Endometrium (tissue), 2 donors: ENCODE measurements around the gene CARNS1.

Source experiments
- FAIRE-seq: peaks from 2 replicates; lab custom pipeline; 2012; peaks lifted over from hg19 to GRCh38; lab: Jason Lieb, UNC
- donor health status: control.
- donor health status: control.

The CARNS1 gene

GRCh38 chr11:67441098-67441563 is 25.7 kb downstream of the CARNS1 start:
- FAIRE-seq, result no peak

- no peak for FAIRE-seq
Measured at GRCh38 chr11:67441731-67442351, 26.4 kb downstream of the CARNS1 start.

- FAIRE-seq, result no peak
Measured at GRCh38 chr11:67442504-67443404, 27.3 kb downstream of the CARNS1 start.

DNA sequence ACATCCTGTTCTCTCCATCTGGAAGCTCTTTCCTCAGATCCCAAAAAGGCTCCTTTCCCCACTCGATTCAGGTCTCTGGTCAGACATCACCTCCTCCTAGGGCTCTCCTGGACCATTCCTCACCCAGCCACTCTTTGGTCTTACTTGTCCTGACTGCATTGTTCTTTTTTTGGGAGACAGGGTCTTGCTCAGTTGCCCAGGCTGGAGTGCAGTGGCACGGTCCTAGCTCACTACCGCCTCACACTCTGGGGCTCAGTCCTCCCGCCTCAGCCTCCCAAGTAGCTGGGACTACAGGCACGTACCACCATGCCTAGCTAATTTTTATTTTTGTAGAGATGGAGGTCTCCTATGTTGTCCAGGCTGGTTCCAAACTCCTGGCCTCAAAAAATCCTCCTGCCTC is 30.0 kb downstream of the CARNS1 start:
- no peak for FAIRE-seq

DNA sequence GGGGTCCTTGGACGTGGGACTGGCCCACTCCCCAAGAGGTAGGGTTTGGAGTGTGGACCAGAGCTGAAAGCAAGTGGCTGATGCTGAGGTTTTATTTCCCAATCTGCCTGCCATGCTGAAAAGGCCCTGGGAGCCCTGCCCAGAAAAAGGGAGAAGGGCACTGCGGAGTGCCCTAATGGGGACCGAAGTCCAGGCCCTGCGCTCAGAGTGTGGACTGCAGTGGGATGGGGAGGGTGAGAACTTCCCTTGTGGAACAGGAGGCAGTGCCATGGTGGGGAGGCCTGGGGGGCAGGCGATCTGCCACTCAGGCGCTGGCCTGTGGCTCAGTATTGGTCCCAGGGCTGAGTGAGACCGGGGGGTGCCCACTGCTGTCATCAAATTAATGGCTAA is 32.7 kb downstream of the CARNS1 start:
- FAIRE-seq, result no peak

DNA sequence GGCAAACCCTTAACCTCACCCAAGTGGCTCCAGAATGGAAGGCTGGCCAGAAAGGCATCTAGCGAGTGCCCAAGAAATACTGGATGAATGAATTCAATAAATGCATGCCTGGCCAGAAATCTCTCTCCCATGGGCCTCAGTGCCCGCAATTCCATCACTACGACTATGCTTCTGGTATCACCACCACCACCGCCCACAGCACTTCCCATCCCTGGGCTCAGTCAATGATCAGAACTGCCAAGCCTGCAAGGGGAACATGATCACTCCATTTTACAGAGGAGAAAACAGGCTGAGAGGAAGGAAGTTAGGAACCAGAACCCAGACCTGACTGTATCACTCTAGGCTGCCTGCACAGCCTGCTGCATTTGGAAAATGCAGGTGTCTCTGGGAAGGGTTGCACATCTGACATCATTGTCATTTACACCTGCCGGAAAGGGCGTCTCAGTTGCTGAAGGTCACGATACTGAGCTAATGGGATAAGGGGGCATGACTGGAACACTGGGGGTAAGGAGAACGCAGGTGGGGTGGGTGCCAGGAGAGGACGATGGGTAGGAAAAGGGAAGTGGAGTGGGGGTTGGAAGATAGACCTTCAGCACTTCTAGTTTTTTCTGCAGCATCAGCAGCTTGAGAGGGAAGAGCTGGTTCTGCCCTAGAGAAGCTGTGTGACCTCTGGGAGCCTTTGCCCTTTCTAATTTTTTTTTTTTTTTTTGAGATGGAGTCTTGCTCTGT is 33.8 kb downstream of the CARNS1 start:
- FAIRE-seq, result no peak

DNA sequence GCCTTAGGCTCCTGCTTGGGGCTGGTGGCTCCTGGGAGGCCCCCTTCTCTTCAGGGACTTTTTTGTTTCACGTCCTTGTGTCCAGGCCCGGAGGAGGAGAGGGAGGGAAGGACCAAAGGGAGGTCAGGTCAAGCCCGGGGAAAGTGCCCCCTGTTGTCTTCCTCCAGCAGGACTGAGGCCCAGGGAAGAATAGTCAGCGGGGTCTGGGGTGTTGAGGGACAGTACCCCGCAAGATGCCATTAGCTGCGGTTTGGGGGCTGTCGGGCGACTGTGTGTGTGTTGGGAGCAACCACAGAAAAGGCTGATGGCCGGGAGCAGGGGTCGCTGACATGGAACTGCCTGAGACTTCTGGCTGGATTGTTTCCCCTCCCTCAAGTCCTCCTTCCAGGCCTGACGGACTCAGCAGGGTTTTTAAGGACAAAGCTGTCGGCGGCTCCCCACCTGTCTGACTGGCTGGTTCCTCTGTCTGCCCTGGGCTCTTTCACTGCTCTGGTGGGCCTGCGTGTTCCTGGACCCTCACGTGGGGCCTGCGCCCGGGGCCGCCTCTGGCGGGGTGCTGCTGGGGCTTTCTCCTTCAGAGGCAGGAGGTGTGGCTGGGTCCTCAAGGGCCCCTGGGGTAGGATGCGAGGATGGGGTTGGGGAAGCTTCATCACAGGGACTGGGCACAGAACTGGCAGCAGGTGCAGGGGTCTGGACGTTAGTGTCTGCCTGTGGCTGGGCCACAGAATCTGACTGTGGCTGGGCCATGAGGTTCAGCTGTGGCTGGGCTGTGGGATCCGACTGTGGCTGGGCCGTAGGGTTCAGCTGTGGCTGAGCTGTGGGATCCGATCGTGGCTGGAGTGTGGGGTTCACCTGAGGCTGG is 35.5 kb downstream of the CARNS1 start:
- no peak for FAIRE-seq

GRCh38 chr11:67451658-67451976 is 36.1 kb downstream of the CARNS1 start:
- no peak for FAIRE-seq

- no peak for FAIRE-seq
Measured at GRCh38 chr11:67452141-67452952, 36.9 kb downstream of the CARNS1 start, which contains the start of gene GPR152. TSS of gene GPR152 (minus strand) at chr11:67452729. CDS start at chr11:67452724, 5 bp downstream.

- no peak for FAIRE-seq
Measured at GRCh38 chr11:67453816-67454732, 38.6 kb downstream of the CARNS1 start.

DNA sequence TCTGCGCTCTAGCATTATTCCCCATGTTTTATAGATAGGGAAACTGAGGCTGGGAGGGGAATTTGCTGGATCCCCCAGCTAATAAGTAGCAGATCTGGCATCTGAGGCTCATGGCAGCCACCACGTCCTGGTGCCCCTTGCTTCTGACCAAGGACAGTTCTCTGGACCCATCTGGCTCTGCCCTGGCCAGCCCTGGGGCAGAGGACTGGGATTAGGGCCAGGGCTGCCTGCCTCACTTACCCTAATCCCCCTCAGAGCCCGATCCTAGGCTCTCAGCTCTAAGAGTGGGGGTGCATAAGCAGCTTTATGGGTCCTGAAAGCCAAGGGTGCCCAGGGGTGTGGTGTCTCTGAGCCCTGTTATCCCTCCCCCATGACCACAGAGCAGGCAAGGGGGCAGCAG is 39.6 kb downstream of the CARNS1 start, which contains the start of gene CABP4:
TSS of gene CABP4 (plus strand) at position 301 of the 400 bp plus-strand sequence. CDS start at position 371, 70 bp downstream.
- FAIRE-seq, result no peak

DNA sequence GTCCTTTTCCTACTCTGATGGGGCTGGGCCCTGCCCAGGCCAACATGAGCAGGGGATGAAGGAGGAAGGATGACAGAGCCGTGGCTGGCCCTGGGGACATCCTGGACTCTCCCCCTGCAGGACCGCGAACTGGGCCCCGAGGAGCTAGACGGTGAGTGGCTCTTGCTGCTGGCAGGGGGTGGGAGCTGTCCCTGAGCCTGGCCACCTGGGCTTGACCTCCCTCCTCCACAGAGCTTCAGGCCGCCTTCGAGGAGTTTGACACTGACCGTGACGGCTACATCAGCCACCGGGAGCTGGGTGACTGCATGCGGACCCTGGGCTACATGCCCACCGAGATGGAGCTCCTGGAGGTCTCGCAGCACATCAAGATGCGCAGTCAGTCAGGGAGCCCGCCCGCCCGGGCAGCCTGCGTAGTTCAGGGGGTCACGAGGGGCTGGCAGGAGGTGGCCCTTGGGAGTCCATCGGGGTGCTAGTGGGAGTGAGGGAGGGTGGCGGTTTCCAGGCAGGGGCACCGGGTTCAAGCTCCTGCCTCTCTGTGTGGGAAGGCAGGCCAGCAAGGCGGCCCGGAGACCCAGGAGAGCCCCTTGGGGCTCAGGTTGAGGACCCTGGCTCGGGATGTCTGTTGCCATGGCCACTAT is 40.7 kb downstream of the CARNS1 start:
- no peak for FAIRE-seq

DNA sequence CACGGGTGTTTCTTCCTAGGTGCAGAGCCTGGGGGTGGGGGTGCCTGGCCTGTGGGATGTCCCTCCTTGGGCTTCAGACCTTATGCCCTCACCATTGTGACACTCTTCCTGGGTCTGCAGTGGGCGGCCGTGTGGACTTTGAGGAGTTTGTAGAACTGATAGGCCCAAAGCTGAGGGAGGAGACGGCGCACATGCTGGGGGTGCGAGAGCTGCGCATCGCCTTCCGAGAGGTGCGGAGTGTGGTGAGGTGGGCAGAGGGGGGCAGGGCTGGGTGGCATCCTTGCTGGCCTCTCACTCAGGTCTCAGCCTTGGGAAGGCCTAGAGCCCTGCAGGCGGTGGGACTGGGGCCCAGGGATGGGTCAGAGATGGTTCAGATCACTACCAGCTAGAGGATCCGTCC is 42.0 kb downstream of the CARNS1 start:
- FAIRE-seq, result no peak

DNA sequence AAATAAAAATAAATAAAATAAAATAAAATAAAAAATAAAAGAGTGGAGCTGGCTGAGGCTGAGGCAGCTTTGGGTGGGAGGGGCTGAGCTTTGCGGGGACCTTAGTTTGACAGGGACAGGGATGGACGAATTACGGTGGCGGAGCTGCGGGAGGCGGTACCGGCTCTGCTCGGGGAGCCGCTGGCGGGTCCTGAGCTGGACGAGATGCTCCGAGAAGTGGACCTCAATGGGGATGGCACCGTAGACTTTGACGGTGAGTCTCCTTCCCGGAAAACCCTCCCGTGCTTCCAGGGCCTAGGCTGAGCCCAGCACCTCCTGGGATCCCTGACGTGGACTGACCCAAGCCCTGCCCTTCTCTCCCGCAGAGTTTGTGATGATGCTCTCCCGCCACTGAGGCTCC is 42.8 kb downstream of the CARNS1 start:
- FAIRE-seq, result no peak

DNA sequence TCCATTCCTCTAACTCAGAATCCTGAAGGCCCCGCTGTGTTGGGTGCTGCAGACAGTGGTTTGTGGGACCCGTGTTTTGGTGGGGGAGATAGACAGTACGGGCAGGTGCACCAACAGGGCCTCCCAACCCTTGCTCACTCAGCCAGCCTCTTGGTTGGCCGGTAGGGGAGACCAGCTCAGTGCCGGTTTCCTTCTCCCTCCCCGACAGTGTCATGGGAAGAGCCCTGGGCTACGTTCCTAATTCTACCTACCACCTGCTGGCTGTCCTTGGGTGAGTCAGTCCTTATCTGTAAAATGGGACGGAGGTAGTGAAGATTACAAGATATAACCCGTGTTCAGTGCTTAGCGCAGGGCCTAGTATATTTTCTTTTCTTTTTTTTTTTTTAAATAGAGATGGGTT is 47.7 kb downstream of the CARNS1 start:
- FAIRE-seq, result no peak

DNA sequence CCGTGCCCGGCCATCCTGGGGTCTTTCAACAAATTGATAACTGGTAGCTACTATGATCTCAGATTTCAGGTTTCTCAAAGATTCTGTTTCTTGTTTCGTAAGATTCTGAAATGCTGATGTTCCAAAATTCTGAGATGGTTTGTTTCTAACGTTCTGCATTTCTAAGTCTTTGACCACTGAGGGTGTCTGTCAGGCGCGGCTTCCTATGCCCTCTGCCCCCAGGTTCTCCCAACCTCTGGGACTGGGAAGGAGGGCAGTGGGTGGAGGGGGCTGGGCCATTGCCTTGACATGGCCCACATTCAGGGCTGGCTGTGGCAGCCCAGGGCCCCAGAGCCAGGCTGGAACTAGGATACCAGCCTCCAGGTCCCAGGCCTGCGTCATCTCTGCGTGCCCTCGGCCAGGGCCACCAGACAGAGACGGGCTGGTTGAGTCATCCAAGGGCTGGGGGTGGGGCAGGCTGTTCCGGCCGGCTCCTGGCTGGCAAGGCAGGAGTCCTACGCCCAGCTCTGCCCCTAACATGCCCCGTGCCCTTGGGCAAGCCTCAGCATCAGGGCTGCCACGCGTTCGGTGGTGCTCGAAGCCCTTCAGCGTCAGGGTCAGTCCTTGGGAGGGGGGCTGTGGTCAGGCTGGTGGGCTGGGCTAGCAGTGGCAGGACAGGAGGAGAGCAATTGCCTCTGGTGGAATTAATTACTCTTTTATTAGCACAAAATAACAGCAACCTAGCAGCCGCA is 48.4 kb downstream of the CARNS1 start:
- no peak for FAIRE-seq

GRCh38 chr11:67464411-67465188 is 49.1 kb downstream of the CARNS1 start:
- FAIRE-seq, result no peak

DNA sequence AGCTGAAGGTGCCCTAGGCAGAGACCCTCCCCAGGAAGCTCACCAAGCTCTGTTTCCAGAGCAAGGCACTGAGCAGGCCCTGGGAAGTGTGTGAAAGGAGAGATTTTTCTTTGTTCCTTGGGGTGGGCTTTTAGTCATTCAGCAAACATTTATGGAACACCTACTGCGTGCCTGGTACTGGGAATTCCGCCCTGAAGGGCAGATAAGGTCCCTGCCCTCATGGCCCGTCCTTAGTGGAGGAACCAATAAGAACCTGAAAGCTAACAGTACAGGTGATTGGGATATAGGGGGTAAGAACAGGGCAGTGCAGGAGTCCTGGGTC is 49.7 kb downstream of the CARNS1 start:
- no peak for FAIRE-seq
